ENCODE measurements around the gene ARID3B. TPM values are rescaled to one million over a fixed set of nuclear protein-coding genes. Genes with fewer than 3 reads are reported as not detected.

ARID3B gene
- total RNA-seq, 1 experiment from 2014 or later, result 101 TPM

GRCh38 chr15:74613953-74614743, 73.1 kb downstream of the ARID3B start:
- Histone ChIP-seq H3K27ac (ENCODE audit: insufficient read length, low read depth, low read length) (no peak overlapping the region), H2AFZ (ENCODE audit: low read length) (no peak overlapping the region), H3K79me2 (ENCODE audit: insufficient read depth, low read length) (peaks cover 25% of the 10 kb centered on the region; the same call in 1 of the 2 replicates), H3K79me1 (ENCODE audit: insufficient read depth, low read depth, low read length, poor library complexity, severe bottlenecking) (peaks cover 9% of the 10 kb centered on the region), H3K9me3 (ENCODE audit: control insufficient read depth, low read depth, low read length) (no peaks in the 10 kb centered on the region), H4K8ac (replicated peaks; ENCODE audit: insufficient read length, low read depth, low read length) (no peak overlapping the region), H2AK5ac (ENCODE audit: insufficient read length, low read length) (no peak overlapping the region), H4K20me1 (ENCODE audit: control insufficient read depth, insufficient read depth, insufficient read length) (no peaks in the 10 kb centered on the region), H2BK120ac (ENCODE audit: low read depth, low read length, poor library complexity, severe bottlenecking) (no peak overlapping the region), H3K23me2 (ENCODE audit: insufficient read length, low read depth, low read length, poor library complexity, severe bottlenecking) (peaks cover 16% of the 10 kb centered on the region), H3K14ac (ENCODE audit: insufficient read depth, low read length) (no peak overlapping the region), H3K9ac (ENCODE audit: extremely low read depth, insufficient read length, low read length) (no peak overlapping the region), H3K56ac (ENCODE audit: insufficient read length, low read depth, low read length) (no peak overlapping the region), H3K4me2 (ENCODE audit: insufficient read depth, insufficient read length, low read length) (peak overlapping the region; percentile 73), H4K5ac (ENCODE audit: insufficient read length, low read depth, low read length) (no peak overlapping the region), H3K4me1 (ENCODE audit: insufficient read depth, low read length) (no peaks in the 10 kb centered on the region), H3K18ac (ENCODE audit: insufficient read length, low read depth, low read length) (no peak overlapping the region), H3K27me3 (ENCODE audit: insufficient read depth, low read length) (no peaks in the 10 kb centered on the region; the same call in 1 of the 2 replicates), H2BK5ac (ENCODE audit: insufficient read length, low read length) (no peak overlapping the region), H2BK15ac (ENCODE audit: low read depth, low read length) (no peak overlapping the region), H3K23ac (ENCODE audit: insufficient read length, low read depth, low read length) (no peak overlapping the region), H2BK20ac (ENCODE audit: low read depth, low read length, poor library complexity, severe bottlenecking) (no peak overlapping the region), H2BK12ac (ENCODE audit: insufficient read length, low read depth, low read length) (no peak overlapping the region), H3T11ph (ENCODE audit: low read length) (no peak overlapping the region), H3K4ac (ENCODE audit: low read depth, low read length) (no peak overlapping the region), H4K91ac (ENCODE audit: insufficient read length, low read depth, low read length) (no peak overlapping the region)
- no peaks in the 10 kb centered on the region for H3K9me3 Mint-ChIP-seq
- peaks cover 19 to 22% of the 10 kb centered on the region in 2 experiments for H3K4me1 Mint-ChIP-seq
- DNase-seq, result peak; percentile 78
- H3K27me3 Mint-ChIP-seq (ENCODE audit: low read depth), result peaks cover 19% of the 10 kb centered on the region
- peak overlapping the region; percentile 60 to 77 for H3K4me3 Mint-ChIP-seq
- H3K27ac Mint-ChIP-seq, result no peak overlapping the region; a peak in 2 of 7 replicates
- H3K36me3 Mint-ChIP-seq (ENCODE audit: insufficient read depth in 1 of 3, low read depth in 3 of 3), result peaks cover 0 to 1% (median under 1%) of the 10 kb centered on the region in 3 experiments; a peak in 4 of 7 replicates
- no CpG with 5 or more reads among the region's 38 CpGs for WGBS (ENCODE audit: extremely low coverage, insufficient read length, low lambda C conversion rate)
- TF ChIP-seq, protein P1, sequence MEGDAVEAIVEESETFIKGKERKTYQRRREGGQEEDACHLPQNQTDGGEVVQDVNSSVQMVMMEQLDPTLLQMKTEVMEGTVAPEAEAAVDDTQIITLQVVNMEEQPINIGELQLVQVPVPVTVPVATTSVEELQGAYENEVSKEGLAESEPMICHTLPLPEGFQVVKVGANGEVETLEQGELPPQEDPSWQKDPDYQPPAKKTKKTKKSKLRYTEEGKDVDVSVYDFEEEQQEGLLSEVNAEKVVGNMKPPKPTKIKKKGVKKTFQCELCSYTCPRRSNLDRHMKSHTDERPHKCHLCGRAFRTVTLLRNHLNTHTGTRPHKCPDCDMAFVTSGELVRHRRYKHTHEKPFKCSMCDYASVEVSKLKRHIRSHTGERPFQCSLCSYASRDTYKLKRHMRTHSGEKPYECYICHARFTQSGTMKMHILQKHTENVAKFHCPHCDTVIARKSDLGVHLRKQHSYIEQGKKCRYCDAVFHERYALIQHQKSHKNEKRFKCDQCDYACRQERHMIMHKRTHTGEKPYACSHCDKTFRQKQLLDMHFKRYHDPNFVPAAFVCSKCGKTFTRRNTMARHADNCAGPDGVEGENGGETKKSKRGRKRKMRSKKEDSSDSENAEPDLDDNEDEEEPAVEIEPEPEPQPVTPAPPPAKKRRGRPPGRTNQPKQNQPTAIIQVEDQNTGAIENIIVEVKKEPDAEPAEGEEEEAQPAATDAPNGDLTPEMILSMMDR (conservative IDR thresholded peaks at IDR 0.05), result no peak
